ENCODE measurements around the gene SMIM13.

The SMIM13 gene

DNA sequence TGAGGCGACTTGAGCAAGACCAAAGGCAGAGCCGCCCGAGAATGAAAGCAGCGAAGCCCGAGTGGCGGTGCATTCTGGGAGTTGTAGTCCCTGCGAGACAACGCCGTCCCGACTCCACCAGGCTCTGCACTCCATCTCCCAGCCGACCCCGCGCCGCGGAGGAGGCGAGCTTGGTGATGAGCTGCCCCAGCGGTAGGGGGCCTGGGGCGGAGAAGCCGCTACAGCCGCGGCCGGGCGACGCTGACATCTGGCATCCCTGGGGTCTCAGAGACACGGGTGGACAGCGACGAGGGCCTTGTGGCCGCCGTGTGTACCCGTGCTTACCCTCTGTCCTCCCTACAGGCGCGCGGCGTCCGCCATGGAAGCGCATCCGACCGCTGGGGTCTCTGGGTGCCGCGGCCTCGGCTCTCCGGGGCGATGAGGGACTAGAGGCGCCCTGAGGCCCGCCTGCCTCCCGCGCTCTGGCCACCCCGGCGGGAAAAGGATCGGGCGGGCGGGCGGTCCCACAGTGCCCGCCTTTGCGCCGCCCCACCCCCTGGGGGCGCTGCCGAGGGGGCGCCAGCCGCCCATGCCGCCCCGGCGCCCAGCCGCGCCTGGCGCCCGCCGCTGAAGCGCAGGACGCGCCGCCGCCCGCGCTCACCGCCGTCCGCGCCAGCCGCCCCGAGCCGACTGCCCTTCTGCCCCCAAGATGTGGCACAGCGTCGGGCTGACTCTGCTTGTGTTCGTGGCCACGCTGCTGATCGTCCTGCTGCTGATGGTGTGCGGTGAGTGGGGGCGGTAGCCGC, at the start of gene SMIM13:
TSS of gene SMIM13 (plus strand) at position 209 of the 785 bp plus-strand sequence. CDS start at position 689, 480 bp downstream.
- DNase-seq (ENCODE audit: low read depth in 3 of 3), result peak; percentile 88 to 93 (median 92)

DNA sequence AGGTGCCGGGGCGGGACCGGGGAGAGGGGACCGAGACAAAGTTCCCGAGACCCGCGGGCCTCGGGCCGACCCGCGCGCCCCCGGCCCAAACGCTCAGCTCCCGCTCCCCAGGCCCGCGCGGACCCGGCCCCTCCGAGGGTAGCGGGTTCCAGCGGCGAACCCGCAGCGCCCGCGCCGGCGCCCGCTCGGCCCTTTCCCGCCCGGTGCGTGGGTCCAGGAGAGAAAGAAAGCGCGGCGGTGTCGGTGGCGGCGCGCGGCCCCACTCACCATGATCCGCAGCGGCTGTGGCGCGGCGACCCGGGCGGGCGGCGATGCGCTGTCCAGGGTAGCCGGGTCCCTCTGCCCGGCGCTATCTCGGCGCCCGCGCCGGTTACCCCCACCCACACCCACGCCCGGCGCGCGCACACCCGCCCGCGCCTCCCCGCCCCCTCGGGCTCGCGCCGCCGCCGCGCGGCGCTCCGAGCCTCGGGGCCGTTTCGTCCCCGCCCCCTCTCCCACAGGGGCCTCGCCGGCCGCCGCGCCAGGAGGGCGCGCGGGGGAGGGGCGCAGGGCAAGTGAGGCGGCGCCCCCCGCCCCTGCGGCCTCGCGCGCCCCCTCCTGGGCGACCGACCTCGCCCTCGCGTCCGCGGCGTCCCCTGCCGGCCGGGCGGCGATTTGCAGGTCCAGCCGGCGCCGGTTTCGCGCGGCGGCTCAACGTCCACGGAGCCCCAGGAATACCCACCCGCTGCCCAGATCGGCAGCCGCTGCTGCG, 49.5 kb upstream of the SMIM13 start, which contains the start of gene ELOVL2:
TSS of gene ELOVL2 (minus strand) at position 345 of the 751 bp plus-strand sequence. CDS start at position 270, 75 bp downstream.
- peak in 1 of 3 donors; percentile 29 for DNase-seq (ENCODE audit: low read depth in 3 of 3)

DNA sequence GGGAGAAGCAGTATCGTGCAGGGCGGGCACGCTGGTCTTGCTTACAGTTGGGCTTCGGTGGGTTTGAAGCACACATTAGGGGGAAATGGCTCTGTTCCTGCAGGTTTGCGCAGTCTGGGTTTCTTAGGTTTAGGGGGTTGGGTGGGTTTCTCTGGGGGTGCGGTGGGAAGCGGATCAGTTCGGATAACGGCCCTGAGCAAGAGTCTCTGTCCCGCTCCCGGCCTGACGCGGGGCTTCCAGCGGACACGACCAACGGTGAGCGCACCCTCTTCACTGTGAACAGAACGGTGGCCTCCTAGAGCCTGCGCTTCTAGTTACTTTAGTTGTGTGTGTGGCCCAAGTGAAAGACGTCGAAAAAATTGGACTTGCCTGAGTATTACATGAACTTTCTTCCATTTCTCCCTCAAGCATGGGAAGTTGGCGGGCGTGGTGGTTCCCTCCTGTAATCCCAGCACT, 48.9 kb upstream of the SMIM13 start:
- no peak for DNase-seq (ENCODE audit: low read depth in 3 of 3)

DNA sequence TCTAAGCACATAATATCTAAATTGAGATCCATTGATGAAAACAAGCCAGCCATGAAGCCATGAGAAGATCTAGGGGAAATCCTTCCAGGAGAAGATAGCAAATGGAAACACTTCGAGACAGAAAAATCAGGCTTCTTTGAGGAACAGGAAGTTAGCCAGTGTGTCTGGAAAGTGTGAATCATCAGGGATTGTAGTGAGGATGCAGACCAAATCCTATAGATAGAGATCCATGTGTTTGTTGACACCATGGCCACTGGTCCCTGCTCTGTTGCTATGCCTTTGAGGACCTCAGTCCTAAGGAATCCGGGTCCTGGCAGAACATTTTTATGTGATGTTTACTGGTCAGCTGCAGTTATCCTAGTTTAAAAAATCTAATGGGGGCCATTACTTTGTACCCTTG, 42.9 kb upstream of the SMIM13 start:
- no peak for DNase-seq (ENCODE audit: low read depth in 3 of 3)

DNA sequence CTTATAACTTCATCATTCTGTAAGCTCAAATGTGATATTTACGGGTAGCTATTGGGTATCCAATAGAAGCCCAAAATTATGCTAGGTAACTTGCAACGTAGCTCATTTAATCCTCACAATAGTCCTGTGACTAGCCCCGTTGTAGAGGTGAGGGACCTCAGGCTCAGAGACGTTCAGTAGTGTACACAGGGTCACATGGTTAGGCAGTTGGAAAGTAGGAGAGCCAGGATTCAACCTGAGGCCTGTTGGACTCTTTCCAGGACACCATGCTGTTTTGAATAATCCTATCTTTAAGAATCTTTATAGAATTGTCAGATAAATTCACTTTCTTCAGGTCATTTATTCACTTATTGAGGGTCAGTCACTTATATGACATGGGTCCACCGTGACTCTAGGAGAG, 40.3 kb upstream of the SMIM13 start:
- no peak for DNase-seq (ENCODE audit: low read depth in 3 of 3)

- no peak for DNase-seq (ENCODE audit: low read depth in 3 of 3)
These were observed 38.9 kb upstream of the SMIM13 start for GRCh38 chr6:11054722-11055121.

- no peak for DNase-seq (ENCODE audit: low read depth in 3 of 3)
These were observed 38.5 kb upstream of the SMIM13 start for GRCh38 chr6:11055127-11055627.

DNA sequence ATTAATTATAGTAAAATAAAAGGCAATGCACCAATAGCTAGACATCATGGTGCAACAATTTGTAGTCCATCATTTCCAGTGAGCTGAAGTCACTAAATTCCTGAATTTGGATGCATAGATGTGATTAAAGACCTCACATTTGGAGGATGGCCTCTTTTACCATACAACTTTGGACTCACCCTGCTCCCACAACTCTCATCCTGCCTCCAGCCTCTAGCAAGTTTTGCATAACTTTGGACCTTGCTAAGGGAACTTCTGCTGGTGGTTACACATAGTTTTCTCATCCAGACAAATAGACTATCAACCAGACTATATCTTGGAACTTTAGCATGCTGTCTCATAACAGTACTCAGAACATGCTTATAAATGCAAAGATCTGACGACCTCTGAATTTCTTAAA, 36.8 kb upstream of the SMIM13 start:
- no peak for DNase-seq (ENCODE audit: low read depth in 3 of 3)

DNA sequence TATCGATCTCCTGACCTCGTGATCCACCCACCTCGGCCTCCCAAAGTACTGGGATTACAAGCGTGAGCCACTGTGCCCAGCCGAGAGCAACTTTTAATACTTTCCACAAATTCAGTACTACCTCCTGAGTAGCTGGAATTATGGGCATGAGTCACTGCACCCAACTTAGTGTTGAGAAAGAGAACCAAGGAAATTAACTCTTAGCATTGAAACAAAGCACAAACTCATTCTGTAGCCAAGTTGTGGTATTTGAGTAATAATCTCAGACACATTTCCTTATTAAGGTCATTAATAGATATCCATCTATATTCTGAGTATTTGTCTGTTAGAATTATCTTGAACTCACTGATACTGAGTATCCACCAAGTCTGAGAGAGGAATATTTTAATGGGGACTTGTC, 35.2 kb upstream of the SMIM13 start:
- no peak for DNase-seq (ENCODE audit: low read depth in 3 of 3)

GRCh38 chr6:11062083-11062482, 31.6 kb upstream of the SMIM13 start:
- no peak for DNase-seq (ENCODE audit: low read depth in 3 of 3)

GRCh38 chr6:11062715-11063114, 30.9 kb upstream of the SMIM13 start:
- no peak for DNase-seq (ENCODE audit: low read depth in 3 of 3)

- DNase-seq (ENCODE audit: low read depth in 3 of 3), result no peak
These were observed 28.8 kb upstream of the SMIM13 start for GRCh38 chr6:11064836-11065235.

- no peak for DNase-seq (ENCODE audit: low read depth in 3 of 3)
These were observed 28.0 kb upstream of the SMIM13 start for GRCh38 chr6:11065436-11066202.

DNA sequence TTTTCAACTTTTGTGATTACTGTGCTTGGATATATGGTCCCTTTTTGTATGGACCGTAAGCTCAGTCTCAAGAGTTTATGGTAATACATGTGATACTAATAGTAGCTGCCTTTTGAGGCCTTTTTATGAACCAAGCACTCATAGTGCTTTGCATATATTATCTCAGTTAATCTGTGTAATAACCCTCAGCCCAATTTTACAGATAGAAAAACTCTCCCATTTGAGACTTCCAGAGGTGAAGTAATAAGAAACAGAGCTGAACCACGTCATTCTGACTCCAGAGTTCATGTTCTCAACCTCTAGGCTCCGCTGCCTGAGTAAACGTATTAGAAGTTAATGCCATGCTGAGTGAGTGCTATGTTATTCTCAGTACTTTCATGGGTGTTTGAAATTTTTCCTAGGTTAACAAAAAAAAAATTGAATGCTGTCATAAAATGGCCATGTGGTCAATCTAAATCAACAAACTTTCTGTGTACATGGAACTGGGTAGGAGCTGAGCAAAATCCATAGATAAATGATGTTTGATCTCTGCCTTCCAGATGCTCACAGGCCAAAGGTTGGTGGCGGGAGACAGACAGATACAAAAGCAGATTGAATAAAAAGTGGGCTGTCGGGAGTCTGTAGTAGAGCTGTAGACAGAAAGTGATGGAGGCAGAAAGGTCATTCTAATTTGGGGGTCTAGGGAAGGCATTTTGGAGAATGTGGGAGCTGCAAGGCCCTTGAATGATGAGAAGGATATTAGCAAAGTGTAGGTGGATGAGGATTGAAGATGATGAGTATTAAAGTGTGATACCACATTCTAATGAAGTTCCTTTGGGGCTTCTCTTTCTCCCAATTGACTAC, 26.9 kb upstream of the SMIM13 start:
- no peak for DNase-seq (ENCODE audit: low read depth in 3 of 3)

DNA sequence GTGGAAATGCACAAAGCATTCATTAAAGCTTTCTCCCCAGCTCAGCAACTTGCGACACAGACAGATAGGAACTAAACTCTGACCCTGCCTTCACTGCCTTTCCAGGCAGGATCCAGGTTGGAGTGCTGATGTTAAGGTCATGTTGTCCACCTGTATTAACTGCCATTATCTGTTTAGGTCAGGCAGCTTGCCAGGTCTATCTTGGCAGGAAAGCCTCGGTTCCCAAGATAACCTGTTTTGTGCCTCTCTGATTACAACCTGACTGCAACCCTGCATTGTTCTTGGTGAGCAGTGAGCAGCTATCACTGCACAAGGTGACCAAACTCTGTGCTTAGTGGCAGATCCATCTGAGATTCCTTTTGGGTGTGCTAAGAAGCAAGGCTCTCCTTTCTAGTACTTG, 26.3 kb upstream of the SMIM13 start:
- no peak for DNase-seq (ENCODE audit: low read depth in 3 of 3)

- DNase-seq (ENCODE audit: low read depth in 3 of 3), result no peak
These were observed 23.9 kb upstream of the SMIM13 start for GRCh38 chr6:11069760-11070159.

- DNase-seq (ENCODE audit: low read depth in 3 of 3), result no peak
These were observed 21.5 kb upstream of the SMIM13 start for GRCh38 chr6:11072101-11072500.

- no peak for DNase-seq (ENCODE audit: low read depth in 3 of 3)
These were observed 17.1 kb upstream of the SMIM13 start for GRCh38 chr6:11076540-11076939.

DNA sequence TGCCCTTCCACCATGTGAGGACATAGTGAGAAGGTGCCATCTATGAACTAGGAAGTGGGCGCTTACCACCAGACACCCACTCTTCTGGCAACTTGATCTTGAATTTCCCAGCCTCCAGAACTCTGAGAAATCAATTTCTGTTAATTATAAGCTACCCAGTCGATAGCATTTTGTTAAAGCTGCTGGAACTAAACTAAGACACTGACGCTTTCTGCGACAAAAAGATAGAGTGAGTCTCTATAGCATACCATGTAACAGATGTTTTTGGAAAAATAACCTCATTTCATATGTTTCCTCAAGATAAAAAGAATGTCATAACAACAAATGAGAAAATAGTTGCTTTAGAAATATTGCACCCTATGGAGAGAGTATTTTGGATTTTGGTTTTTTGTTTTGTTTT, 15.4 kb upstream of the SMIM13 start:
- no peak for DNase-seq (ENCODE audit: low read depth in 3 of 3)

- no peak for DNase-seq (ENCODE audit: low read depth in 3 of 3)
These were observed 13.3 kb upstream of the SMIM13 start for GRCh38 chr6:11080296-11080695.

DNA sequence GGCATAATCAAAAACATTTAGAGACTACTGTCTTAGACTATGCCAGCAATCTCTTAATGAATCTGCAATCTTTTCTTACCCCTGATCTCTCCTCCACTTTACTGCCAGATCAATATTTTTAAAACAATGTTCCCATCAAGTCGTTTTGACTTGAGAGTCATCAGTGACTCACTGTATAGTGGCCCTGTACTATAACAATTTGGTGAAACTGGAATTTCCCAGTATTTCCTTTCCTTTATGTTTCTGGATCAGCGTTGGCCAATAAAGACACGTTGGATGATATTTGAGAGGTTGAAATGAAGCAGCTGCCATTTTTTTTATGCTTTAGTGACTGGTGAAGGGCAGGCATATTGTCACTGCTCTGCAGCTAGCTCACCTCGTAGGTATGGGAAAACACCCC, 10.1 kb upstream of the SMIM13 start:
- DNase-seq (ENCODE audit: low read depth in 3 of 3), result no peak
